ENCODE measurements around the gene SLC8B1.

GRCh38 chr12:113296557-113297213 is 38.2 kb downstream of the SLC8B1 start:
- TF ChIP-seq CTCF (IDR thresholded peaks at IDR 0.05) (no peak), POLR2A (IDR thresholded peaks at IDR 0.05) (no peak)
